Measurements from ENCODE around the gene CCT8L2. TPM values are rescaled to one million over a fixed set of nuclear protein-coding genes. Genes with fewer than 3 reads are reported as not detected.
"Not testable (repeated sequence)": the region's sequence is repeated elsewhere in the genome, so short reads cannot be mapped to it uniquely, and the experiment has no call there.

The CCT8L2 gene
- total and polyA plus RNA-seq, 2 donors (not counting 3 experiments of a cell fraction or from before 2014, with no cell fraction given): not detected

DNA sequence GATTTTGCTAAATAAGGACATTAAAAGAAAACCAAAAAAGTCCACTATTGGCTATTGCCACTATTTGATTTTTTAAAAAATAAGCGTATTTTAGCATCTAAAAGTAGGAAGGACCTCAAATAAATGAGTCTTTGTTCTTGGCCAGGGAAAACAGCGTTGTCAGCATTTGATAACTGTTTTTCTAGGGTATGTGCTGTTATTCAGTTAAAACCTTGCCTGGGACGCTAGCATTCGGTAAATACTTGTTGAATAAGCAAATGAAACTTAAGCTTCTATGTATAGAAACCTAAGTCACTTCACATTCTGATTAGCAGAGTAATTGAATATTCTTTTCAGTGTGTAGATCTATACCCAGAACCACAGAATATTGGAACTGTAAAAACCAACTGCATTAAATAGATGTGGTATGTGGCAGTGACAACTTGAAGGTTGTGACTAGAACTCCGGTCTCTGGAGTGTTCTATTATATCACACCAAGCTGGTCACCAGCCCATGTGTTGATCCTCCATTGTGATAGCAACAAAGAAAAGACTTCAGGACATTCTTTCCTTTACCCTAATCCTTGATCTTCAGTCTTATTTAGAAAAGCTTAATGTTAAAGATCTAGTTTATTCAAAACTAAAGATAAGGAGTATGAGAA is 23.1 kb upstream of the CCT8L2 start:
- not testable (repeated sequence) for DNase-seq (ENCODE audit: low read depth, low spot score)

DNA sequence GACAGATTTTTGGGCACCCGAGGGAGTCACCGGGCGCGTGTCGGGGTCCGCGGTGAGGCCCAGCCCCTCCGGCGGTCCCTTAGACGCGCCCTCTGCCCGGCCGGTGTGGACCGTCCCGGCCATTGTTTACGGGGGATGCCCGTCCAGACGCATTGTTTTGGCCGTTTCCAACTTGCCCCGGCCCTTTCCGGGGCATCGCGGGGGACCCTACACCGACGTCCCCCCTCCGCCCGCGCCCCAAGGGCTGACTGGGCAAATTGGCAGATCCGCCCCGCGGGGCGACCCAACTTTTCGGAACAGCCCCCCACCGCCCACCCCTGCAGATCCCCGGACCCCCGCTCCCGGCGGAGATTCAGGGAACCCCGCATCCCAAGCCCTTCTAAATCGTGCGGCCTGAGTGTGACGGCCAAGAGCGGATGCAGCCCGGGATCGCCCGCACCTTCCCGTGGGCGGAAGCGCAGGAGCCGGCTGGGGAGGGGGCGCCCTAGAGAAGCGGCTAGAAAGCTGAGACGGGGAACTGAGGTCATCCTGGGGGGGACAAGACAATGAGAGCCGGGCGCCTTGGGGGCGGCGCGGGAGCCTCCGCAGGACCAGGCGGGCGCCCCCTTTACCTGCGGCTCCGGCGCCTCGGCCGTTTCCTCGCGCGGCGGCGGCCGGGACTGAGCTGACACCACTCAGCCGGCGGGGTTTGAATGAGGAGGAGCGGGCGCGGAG is 17.1 kb upstream of the CCT8L2 start:
- Histone ChIP-seq H3K9me1 (replicated peaks; ENCODE audit: control insufficient read depth, extremely low read depth, insufficient read depth, low read length) (no peaks in the 10 kb centered on the region), H3K4me3 (replicated peaks in 1 of 3; ENCODE audit: insufficient read depth in 1 of 3, low read depth in 1 of 3, low read length in 3 of 3) (peak overlapping the region in 1 of 3 experiments; percentile 18), H3K4me2 (ENCODE audit: insufficient read depth, low read length) (no peak overlapping the region), H3K36me3 (ENCODE audit: control insufficient read depth in 2 of 2, extremely low read depth in 1 of 2, insufficient read depth in 2 of 2, low read length in 2 of 2) (no peaks in the 10 kb centered on the region), H2AFZ (ENCODE audit: low read depth, low read length) (no peak overlapping the region), H3K4me1 (ENCODE audit: control insufficient read depth, extremely low read depth, insufficient read depth, low read length) (no peaks in the 10 kb centered on the region), H3K27me3 (ENCODE audit: control insufficient read depth in 2 of 2, insufficient read depth in 2 of 2, low read length in 2 of 2) (no peaks in the 10 kb centered on the region), H3K27ac (ENCODE audit: insufficient read depth, low read depth, low read length) (no peak overlapping the region), H4K20me1 (replicated peaks; ENCODE audit: control insufficient read depth, extremely low read depth, insufficient read depth, low read length) (no peaks in the 10 kb centered on the region), H3K79me2 (ENCODE audit: control insufficient read depth, insufficient read depth, low read length) (no peaks in the 10 kb centered on the region), H3K9ac (replicated peaks; ENCODE audit: extremely low read depth, insufficient read depth, low read length) (no peak overlapping the region), H3K9me3 (replicated peaks; ENCODE audit: control insufficient read depth, insufficient read depth, low read length) (no peaks in the 10 kb centered on the region)
- dilution Hi-C loops (cut with MboI; ENCODE audit: extremely low pct_ligation_motif_present, low sequenced_read_pairs): no loop called here
- POLR2A ChIA-PET: no interaction called here
- no peak for FAIRE-seq
- no peak for DNase-seq (ENCODE audit: low read depth, low spot score)
- BruUV-seq (replicated peaks): no TSS peak
- intact Hi-C loops (cut with micrococcal nuclease): no loop called here
- TF ChIP-seq, protein P1, sequence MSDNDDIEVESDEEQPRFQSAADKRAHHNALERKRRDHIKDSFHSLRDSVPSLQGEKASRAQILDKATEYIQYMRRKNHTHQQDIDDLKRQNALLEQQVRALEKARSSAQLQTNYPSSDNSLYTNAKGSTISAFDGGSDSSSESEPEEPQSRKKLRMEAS (IDR thresholded peaks at IDR 0.05; ENCODE audit: insufficient read depth, insufficient read length): no peak
- TF ChIP-seq JUN (IDR thresholded peaks at IDR 0.05; ENCODE audit: borderline replicate concordance, insufficient read depth, insufficient read length, low read depth) (no peak), POLR2A (IDR thresholded peaks at IDR 0.05; ENCODE audit: low read depth, low read length) (no peak), FOS (IDR thresholded peaks at IDR 0.05; ENCODE audit: borderline replicate concordance, insufficient read depth, low read length) (no peak), POLR2AphosphoS5 (IDR thresholded peaks at IDR 0.05; ENCODE audit: insufficient read depth, low read depth, low read length) (no peak), EZH2 (IDR thresholded peaks at IDR 0.05; ENCODE audit: borderline replicate concordance, low read depth, low read length, severe bottlenecking) (no peak), MYC (IDR thresholded peaks at IDR 0.05; ENCODE audit: low read depth, low read length) (no peak), GATA2 (IDR thresholded peaks at IDR 0.05; ENCODE audit: insufficient read depth, insufficient read length, low read depth, low read length) (no peak)
- TF ChIP-seq, protein P2, sequence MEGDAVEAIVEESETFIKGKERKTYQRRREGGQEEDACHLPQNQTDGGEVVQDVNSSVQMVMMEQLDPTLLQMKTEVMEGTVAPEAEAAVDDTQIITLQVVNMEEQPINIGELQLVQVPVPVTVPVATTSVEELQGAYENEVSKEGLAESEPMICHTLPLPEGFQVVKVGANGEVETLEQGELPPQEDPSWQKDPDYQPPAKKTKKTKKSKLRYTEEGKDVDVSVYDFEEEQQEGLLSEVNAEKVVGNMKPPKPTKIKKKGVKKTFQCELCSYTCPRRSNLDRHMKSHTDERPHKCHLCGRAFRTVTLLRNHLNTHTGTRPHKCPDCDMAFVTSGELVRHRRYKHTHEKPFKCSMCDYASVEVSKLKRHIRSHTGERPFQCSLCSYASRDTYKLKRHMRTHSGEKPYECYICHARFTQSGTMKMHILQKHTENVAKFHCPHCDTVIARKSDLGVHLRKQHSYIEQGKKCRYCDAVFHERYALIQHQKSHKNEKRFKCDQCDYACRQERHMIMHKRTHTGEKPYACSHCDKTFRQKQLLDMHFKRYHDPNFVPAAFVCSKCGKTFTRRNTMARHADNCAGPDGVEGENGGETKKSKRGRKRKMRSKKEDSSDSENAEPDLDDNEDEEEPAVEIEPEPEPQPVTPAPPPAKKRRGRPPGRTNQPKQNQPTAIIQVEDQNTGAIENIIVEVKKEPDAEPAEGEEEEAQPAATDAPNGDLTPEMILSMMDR (IDR thresholded peaks at IDR 0.05; ENCODE audit: extremely low read depth in 1 of 2, insufficient read depth in 1 of 2, low read depth in 1 of 2, low read length in 2 of 2): no peak
- CTCF ChIA-PET: no interaction called here

More for the DNA sequence above, 23.1 kb upstream of the CCT8L2 start:
- BruUV-seq (replicated peaks); H3K4me1 ChIP-seq (ENCODE audit: control insufficient read depth, extremely low read depth, insufficient read depth, low read length); H3K27me3 ChIP-seq (ENCODE audit: control insufficient read depth in 2 of 2, insufficient read depth in 2 of 2, low read length in 2 of 2); H3K4me3 ChIP-seq (replicated peaks in 1 of 3; ENCODE audit: insufficient read depth in 1 of 3, low read depth in 1 of 3, low read length in 3 of 3); FAIRE-seq; intact Hi-C loops (cut with micrococcal nuclease); H3K27ac ChIP-seq (ENCODE audit: insufficient read depth, low read depth, low read length); CTCF ChIA-PET; H3K9me1 ChIP-seq (replicated peaks; ENCODE audit: control insufficient read depth, extremely low read depth, insufficient read depth, low read length); H4K20me1 ChIP-seq (replicated peaks; ENCODE audit: control insufficient read depth, extremely low read depth, insufficient read depth, low read length); POLR2A ChIA-PET; H3K36me3 ChIP-seq (ENCODE audit: control insufficient read depth in 2 of 2, extremely low read depth in 1 of 2, insufficient read depth in 2 of 2, low read length in 2 of 2); dilution Hi-C loops (cut with MboI; ENCODE audit: extremely low pct_ligation_motif_present, low sequenced_read_pairs); H3K79me2 ChIP-seq (ENCODE audit: control insufficient read depth, insufficient read depth, low read length); H2AFZ ChIP-seq (ENCODE audit: low read depth, low read length); H3K9ac ChIP-seq (replicated peaks; ENCODE audit: extremely low read depth, insufficient read depth, low read length); H3K9me3 ChIP-seq (replicated peaks; ENCODE audit: control insufficient read depth, insufficient read depth, low read length); H3K4me2 ChIP-seq (ENCODE audit: insufficient read depth, low read length): not testable (repeated sequence)

All from endothelial cell of umbilical vein (primary cell).